NK-92 (cell line): ENCODE results near the gene EP400.
"Not testable (repeated sequence)": the region's sequence is repeated elsewhere in the genome, so short reads cannot be mapped to it uniquely, and the experiment has no call there.

Experiments
- DNase-seq: peaks from one replicate; lab custom pipeline; 2025; ENCODE audit not compliant: unreplicated experiment; lab: John Stamatoyannopoulos, UW

EP400 gene

DNA sequence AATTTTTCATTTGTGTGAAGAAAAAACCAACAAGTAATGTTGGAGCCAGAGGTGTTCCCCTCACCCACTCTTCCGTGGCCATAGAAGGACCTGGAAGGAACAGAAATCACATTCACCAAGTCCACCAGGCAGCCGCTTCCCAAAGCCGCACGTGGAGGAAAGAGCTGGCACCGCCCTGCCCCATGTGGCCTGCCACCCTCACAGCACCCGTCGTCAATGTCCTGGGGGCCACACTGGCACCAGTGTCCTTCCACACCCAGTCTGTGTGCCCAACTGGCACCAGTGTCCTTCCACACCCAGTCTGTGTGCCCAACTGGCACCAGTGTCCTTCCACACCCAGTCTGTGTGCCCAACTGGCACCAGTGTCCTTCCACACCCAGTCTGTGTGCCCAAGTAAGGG is 130.8 kb downstream of the EP400 start:
- not testable (repeated sequence) for DNase-seq

DNA sequence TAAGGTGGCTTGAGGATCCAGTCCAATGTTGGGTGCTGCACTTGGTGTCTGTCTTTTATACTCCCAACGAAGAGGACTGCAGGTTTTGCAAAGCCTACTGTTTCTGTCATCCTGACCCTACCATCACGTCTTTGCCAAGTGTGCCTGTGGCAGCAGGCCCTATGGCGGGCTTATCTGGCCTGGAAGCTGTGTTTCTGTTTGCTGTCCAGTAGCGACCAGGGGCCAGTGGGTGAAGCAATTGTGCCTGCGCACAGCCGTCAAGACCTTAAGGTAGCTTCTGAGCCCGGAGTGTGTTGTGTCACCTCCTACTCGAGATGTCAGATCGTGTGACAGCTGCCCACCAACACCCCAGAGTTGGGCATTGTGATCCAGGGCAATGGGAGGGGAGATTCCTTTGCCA is 131.7 kb downstream of the EP400 start:
- DNase-seq: no peak

DNA sequence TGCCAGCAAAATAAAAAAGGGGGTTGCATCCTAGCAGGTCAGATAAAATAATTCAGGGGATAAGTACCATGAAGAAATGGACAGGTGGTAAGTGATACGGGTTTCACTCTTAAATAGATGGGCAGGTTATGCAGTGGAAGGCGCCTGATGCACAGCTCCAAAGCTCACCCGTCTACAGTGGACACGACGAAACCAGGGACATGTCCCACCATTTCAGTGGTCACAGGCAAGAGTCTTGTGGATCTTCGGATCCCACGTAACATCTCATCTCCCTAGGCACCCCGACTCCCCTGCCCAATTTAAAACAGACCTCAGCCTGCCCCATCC is 133.8 kb downstream of the EP400 start:
- no peak for DNase-seq

DNA sequence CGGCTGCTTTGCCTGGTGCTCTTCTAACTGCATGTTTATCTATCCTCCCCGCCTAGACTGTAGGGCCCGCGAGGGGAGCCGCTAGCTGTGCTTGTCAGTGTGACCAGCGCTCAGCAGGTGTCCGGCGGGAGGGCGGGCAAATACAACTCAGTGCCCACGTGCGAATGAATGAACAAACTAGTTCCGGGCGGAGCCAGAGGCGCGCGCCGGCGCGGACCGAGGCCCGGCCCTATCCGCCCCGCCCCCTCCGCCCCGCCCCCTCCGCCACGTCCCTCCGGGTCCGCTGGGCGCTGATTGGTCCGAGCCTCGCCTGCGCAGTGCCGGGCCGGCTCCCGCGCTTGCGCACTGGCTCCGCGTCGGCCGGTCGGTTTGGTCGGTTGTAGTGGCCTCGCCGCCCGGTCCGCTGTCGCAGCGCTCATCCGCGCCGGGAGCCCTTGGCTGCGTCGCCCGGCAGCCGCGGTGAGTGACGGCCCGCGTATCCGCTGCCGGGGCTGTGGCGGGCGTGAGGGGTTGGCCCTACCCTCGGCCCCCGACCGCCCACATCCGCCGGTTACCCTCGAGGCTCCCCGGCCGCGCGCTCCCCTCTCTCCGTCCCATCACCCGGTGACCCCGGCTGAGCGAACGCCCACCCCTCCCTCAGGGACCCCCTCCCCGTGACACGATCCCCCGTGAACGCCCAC is 134.3 kb downstream of the EP400 start:
- peak; percentile 43 for DNase-seq

DNA sequence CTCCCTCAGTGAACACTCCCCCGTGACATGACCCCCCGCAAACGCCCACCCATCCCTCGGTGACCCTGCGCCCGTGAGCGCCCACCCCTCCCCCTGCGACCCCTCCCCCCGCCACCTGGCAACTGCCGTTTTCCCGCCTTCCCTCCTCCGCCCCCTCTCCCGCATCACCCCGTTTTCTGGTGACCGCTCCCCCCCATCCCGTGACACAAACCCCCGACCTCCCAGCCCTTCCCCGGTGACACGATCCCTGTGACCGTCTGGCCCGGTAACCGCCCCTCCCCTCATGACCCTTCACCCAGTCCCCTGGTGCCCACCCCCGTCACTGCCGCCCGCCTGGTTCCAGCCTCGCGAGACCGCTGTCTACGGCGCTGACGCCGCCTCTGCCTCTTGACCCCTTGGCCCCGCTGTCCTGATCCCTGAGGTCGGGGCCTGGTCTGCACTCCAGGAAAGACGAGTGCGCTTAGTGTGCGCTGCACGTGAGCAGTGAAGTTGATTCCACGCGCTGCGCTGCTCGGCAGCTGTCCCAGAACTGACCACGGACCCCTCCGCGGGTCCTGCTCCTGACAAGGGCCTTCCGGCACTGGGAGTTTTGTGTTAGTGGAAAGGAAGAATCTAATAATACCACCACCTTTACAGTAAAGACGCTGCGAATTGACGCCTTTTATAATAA is 135.0 kb downstream of the EP400 start:
- DNase-seq: no peak

DNA sequence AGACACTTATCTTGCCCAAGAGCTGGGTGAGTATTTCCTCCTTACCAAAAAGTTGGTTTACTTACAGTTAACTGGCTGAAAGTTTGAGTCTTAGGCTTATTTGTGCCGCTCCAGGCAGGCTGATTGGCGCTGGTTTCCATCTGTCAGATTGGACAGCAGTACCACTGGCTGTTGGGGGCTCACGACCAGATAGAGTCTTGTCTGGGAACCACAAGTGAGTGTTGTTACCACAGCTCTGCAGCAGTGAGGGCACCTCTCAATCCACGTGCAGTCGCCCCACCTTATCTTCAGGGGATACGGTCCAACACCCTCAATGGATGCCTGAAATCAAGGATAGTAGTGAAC is 135.5 kb downstream of the EP400 start:
- no peak for DNase-seq

DNA sequence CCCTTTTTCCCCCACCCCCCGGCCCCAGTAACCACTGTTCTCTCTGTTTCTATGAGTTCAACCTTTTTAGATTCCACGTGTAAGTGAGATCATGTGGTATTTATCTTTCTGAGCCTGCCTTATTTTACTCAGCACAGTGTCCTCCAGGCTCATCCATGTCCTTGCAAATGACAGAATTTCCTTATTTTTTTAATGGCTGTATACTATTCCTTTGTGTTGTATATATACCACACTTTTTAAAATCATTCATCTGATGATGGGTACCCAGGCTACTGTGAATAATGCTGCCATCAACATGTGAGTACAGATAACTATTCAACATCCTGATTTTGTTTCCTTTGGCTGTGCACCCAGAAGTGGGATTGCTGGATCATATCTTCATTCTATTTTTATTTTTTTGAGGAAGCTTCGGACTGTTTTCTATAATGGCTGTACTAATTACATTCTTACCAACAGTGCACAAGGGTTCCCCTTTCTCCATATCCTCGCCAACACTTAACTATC is 139.7 kb downstream of the EP400 start:
- DNase-seq: no peak

DNA sequence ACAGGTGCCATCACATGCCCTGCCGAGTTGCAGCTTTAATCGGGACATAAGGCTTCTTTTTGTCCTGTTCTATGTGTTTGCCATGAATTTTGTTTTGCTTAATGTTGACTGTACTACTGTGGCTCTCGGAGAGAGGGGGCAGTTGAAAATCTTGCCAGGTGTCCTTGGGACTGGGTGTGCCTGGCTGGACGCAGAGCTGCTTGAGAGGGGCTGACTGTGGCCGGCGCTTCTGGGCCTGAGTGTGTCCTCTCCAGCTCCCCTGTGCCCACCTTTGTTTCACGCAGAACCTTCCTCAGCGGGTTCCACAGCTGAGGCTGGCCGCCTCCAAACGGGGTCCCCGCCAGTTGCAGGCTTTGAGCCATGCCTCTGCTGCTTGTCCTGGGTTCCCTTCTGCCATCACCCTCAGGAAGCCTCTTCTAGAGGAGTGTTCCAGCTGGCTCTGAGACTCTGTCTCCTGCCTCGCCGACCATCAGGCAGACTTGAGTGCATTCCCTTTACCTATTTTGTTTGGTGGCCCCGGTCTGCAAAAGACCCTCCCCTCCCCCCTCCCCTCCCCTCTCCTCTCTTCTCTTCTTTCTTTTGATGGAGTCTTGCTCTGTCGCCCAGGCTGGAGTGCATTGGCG is 144.6 kb downstream of the EP400 start:
- DNase-seq: no peak

DNA sequence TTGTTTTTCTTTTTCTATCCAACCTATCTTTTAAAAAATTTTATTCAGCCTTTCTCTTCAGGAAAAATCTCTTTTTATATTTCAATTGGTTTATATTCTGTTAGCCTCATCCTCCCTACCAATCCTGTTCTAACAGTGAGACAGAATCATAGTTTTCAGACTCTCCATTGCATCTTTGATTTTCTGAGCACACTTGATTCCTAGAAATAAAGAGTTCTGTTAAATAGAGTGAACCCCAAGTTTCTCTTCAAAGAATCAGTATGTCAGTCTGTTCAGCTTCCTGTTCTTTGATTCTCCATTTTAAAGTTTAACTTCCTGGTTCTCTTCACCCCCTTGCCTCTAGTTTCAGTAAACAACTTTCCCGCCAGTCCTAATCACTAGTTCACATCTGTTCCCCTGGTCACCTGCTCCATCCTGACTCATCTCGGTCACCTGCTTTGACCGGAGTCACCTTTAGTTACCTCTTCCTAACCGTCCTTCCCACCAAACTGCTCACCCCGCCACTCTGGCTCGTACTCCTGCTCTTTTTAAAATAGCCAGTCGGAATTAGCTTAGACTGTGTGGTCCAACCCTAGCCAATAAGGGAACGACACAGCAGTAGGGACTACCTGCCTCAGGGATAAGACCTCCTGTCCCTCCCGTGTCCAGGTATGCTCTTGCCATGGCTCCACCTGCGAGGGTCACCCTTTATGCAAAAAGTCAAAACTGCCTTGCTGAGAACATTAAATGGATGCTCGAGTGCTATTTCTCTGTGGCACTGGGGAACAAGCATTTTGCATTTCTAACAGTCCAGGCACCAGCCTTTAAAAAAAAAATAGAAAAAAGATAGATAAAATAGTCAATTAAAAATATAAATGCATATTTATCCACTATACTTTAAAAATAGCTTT is 146.0 kb downstream of the EP400 start:
- no peak for DNase-seq

DNA sequence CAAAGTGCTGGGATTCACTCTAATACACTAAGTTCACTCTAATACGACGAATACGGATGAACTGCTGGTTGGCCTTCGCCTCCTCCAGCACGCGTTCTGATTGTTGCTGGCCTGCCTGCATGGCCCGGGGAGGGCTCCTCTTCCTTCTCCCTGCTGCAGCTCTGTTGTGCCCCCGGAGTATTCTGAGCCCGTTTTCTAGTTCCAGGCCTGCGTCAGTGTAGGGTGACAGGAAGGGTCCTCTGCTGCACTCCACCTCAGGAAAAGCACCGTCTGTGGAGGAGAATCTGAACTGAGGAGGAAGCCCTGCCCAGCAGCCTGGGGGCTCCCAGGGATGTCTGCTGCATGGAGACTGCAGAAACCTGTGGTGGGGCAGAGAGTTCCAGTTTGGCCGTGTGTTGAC is 150.0 kb downstream of the EP400 start:
- DNase-seq: no peak

DNA sequence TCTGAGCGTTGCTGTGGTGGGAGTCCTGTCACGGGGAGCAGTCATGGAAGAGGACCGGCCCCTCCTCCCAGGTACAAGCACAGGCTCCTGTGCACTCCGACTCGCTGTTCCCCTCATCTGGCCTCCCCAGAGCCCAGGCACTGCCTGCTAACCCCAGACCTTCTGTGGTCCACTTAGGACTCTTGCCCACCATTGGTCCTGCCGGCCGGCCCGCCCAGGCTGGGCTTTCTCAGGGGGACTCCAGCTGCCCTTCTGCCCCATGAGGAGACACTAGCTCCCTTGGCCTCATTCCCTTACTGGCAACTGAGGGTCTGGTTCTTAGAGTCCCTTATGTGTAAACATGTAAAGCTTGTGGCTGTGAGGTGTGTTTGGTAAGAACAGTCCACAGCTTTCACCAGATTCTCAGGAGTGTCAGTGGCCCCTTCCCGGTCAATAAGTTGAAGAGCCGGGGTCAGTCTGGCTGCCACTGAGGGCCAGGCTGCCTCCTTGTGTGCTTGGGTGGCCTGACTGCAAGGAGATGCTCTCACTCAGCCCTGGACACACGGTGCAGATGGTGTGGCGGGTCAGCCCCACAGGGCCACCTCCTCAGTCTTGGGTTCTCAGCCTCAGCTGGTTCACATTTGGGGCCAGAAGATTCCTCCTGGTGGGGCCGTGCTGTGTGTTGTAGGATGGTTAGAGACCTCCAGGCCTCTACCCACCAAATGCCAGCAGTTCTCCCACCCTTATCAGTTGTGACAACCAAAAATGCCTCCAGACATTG is 150.7 kb downstream of the EP400 start:
- DNase-seq: no peak

DNA sequence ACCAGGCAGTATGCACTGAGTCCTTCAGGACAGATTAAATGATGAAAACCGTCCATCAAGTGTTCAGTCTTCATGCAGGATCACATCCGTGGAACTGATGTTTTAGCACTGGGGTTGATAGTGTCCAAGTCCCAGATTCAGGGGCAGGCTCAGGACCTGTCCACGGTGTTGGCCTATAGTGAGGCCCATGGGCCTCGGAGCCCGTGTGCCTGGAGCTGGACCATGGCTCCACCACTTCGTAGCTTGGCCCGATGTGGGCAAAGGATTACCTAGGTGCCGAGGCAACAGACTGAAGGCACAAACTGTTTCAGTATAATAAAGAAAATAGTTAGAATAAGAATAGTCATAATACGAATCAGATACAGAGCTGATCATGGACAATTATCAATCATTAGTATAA is 152.6 kb downstream of the EP400 start:
- no peak for DNase-seq

DNA sequence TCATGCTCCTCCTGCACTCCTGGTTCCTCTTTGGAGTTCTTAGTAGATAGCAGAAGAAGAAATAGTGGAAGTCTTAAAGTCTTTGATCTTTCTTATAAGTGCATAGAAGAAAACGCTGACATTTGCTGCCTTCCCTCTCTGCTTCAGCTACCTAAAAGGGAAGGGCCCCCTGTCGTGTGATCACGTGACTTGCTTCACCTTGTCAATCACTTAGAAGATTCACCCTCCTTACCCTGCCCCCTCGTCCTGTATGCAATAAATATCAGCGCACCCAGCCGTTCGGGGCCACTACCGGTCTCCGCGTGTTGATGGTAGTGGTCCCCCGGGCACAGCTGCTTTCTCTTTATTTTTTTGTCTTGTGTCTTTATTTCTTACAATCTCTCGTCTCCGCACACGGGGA is 153.3 kb downstream of the EP400 start:
- not testable (repeated sequence) for DNase-seq

DNA sequence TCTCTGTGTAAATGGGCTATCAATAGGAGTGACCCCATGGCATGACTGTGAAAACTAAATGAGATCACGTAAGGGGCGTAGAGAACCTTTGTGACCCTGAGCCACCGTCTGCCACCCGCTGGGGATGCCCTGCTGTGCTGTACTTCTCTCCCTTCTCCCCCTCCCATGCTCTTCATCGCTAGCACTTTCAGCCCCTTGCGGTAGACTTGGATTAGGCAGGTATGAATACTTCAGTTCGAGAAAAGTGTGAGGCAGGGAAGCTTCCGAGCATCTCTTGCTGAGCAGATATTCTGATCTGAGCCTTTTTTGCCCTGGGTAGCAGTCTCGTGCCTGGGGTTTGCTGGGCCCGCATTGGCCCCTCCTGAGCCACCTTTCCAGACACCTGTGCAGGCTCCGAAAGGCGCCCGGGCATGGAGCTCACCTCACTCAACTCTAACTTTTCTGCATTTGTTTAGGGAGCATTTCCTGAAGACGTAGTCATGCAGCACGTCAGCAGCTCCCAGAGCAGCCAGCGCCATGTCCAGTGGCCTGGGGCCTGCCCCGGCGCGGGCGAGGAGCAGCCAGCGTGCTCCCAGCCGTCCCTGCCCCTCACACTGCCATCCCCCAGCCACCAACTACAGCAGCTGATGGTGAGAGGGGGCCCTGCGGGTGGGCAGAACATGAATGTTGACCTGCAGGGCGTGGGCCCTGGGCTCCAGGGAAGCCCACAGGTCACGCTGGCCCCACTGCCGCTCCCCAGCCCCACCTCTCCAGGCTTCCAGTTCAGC is 154.0 kb downstream of the EP400 start:
- DNase-seq: no peak

DNA sequence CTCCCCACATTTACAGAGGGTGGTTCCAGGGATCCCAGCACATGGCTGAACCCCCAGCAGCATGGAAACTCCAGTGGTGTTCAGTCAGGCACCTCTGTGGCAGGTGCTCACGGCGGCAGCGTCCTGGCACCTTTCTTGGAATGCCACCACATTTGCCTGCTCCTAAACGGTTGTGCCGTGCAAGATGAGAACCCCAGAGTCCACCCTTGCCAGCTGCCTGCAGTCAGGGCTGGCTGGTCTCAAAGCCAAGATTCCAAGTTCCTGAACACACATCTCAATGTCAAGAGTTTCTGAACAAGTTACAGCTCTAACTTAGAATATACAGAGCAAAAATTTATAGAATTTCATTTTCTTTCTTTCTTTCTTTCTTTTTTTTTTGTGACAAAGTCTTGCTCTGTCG is 155.7 kb downstream of the EP400 start:
- no peak for DNase-seq

DNA sequence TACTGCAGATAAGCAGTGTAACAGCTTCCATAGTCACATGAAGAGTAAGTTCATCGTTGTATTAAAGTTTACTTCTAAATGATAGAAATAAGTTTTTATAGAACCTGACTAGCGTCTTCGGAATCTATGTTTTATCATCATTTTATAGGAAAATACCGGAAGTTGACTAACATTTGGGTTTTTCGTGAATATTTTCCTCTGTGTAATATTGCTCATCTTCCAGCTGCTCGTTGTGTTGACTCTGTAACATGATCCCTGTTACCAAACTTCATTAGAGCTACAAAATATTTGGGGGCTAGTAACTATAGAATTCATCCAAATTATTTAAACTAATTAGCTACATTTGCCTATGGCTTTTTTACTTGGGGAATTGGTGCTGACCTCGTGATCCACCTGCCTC is 157.2 kb downstream of the EP400 start:
- DNase-seq: no peak

DNA sequence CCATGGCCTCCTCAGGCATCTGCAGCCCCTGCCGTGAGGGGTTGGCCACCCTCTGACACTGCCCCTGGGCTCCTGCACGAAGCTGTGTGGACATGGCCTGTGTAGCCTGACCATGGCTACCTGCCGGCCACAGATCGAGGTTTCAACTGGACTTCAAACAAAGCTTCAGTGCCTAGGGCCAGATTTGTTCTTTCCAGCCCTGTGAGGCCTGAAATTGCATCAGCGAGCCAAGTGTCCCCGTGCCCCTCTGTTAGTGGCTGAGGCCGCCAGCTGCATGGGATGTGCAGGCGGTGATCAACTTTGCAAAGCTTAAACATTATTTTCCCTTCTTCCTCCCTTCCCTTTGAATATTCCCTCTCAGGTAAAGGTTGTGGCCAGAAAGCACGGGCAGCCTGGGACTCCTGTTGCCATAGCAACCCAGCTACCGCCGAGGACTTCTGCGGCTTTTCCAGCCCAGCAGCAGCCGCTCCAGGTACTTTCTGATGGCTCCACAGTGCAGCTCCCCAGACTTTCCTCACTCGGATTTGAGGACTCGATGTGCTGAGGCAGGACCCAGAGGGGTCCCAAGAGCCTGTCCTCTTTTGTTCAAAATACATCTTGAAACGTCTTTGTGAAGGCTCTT is 158.6 kb downstream of the EP400 start:
- no peak for DNase-seq

DNA sequence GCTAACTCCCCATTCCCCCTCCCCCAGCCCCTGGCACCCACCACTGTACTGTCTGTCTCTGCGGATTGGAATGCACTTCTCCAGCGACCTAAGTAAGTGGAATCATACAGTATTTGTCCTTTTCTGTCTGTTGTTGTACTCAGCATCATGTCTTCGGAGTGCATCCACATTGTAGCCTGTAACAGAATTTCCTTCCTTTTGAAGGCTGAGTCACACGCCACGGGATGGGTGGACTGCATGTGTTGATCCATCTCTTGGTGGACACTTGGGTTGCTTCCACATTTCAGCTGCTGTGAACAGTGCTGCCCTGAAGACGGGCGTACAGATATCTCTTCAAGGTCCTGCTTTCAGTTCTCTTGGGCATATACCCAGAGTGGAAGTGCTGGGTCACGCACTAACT is 160.0 kb downstream of the EP400 start:
- DNase-seq: no peak

DNA sequence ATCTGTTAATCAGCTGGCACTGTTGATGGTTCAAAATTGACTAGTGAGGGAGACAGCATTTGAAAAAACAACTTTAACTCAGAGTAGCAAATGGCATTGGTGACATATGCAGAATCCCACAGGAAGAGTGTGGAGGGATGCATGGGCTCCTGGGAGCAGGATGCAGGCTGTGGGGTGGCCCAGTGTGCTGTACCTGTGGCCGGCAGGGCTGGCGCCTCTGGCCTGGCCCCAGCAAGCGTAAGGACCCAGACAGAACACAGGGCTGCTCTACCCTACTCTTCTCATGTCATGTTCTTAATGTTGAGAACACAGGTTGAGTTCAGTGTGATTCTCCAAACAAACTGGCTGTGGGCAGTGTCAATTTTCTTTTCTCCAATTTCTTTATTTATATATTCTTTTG is 160.9 kb downstream of the EP400 start:
- no peak for DNase-seq
